CD4-positive, alpha-beta memory T cell (primary cell): ENCODE results near the gene ARSI. TPM values are rescaled to one million over a fixed set of nuclear protein-coding genes. Genes with fewer than 3 reads are reported as not detected.
A peak's percentile ranks its signal among the peaks of the same experiment; 100 is the strongest.

Experiments used
- CTCF ChIA-PET: fragments of 350-600 bp; sonication (Branson Sonifier 250); formaldehyde crosslinking; loops from one replicate; lab custom pipeline; 2021; ENCODE audit warnings: inconsistent platforms; ENCODE audit not compliant: partially characterized antibody; lab: Charles Lee
- POLR2A ChIA-PET: fragments of 350-600 bp; sonication (Branson Sonifier 250); formaldehyde crosslinking; loops from one replicate; lab custom pipeline; 2021; ENCODE audit not compliant: partially characterized antibody; lab: Charles Lee
- DNase-seq, 5 donors: peaks; one replicate each; pipeline versions ENCODE4 v3.0.0 to v3.0.0-alpha.2; 2020 to 2022; ENCODE audit warnings: mixed read lengths in 1 of 5
- H3K27ac ChIP-seq: one replicate; pipeline ENCODE4 v1.7.0; 2013; ENCODE audit warnings: low read depth, low read length
- H3K27me3 ChIP-seq: 2 replicates; pipeline ENCODE4 v1.7.0; 2013; ENCODE audit warnings: mild to moderate bottlenecking, low read length, moderate library complexity; ENCODE audit not compliant: insufficient read depth
- H3K36me3 ChIP-seq: 2 replicates; pipeline ENCODE4 v1.7.0; 2013; ENCODE audit warnings: mild to moderate bottlenecking, low read length, moderate library complexity; ENCODE audit not compliant: insufficient read depth
- H3K4me1 ChIP-seq: 2 replicates; pipeline ENCODE4 v1.7.0; 2013; ENCODE audit warnings: mild to moderate bottlenecking, low read length, moderate library complexity; ENCODE audit not compliant: insufficient read depth
- H3K4me3 ChIP-seq, 2 donors: one replicate each; pipeline ENCODE4 v1.7.0; 2013; ENCODE audit warnings: low read length in 2 of 2, mild to moderate bottlenecking in 1 of 2
- H3K9me3 ChIP-seq, 2 donors: one replicate each; pipeline ENCODE4 v1.7.0; 2013; ENCODE audit warnings: low read length in 2 of 2, control low read depth in 1 of 2; ENCODE audit not compliant: control insufficient read depth in 1 of 2
- H3K27ac Mint-ChIP-seq, 7 donors: one replicate each; pipeline ENCODE4 v1.8.0; 2020 to 2021; ENCODE audit warnings: mixed read lengths in 7 of 7, mild to moderate bottlenecking in 6 of 7, inconsistent platforms in 3 of 7, moderate library complexity in 3 of 7
- H3K27me3 Mint-ChIP-seq, 2 donors: one replicate each; pipeline ENCODE4 v1.8.0; 2020 to 2021; ENCODE audit warnings: mixed read lengths in 2 of 2
- H3K36me3 Mint-ChIP-seq, 2 donors: one replicate each; pipeline ENCODE4 v1.8.0; 2020 to 2021; ENCODE audit warnings: mixed read lengths in 2 of 2, inconsistent platforms in 1 of 2, mild to moderate bottlenecking in 1 of 2
- H3K4me1 Mint-ChIP-seq, 4 donors: one replicate each; pipeline ENCODE4 v1.8.0; 2020 to 2021; ENCODE audit warnings: mixed read lengths in 4 of 4, mild to moderate bottlenecking in 1 of 4
- H3K4me3 Mint-ChIP-seq, 8 donors: one replicate each; pipeline ENCODE4 v1.8.0; 2020 to 2021; ENCODE audit warnings: mixed read lengths in 8 of 8, mild to moderate bottlenecking in 7 of 8, moderate library complexity in 6 of 8, inconsistent platforms in 3 of 8
- H3K9me3 Mint-ChIP-seq, 8 donors: one replicate each; pipeline ENCODE4 v1.8.0; 2020 to 2021; ENCODE audit warnings: mixed read lengths in 8 of 8, mild to moderate bottlenecking in 5 of 8, inconsistent platforms in 3 of 8, moderate library complexity in 1 of 8
- intact Hi-C: fragments of 100-400 bp; cut with micrococcal nuclease; formaldehyde crosslinking; loops from one replicate; pipeline ENCODE4 v1.15.1; 2023
- polyA plus RNA-seq, 2 donors: library from polyadenylated mRNA; unstranded; fragments of 300-500 nt; fragmentation: Illumina TruSeq; gene quantifications; one replicate each; pipeline ENCODE4 v1.2.3, GENCODE V29; 2021
- total RNA-seq, 2 experiments: library from RNA; stranded (reverse); gene quantifications; one replicate each; pipeline ENCODE4 v1.2.3, GENCODE V29; 2021

Gene ARSI
- total and polyA plus RNA-seq, 4 experiments from 2014 or later: not detected

DNA sequence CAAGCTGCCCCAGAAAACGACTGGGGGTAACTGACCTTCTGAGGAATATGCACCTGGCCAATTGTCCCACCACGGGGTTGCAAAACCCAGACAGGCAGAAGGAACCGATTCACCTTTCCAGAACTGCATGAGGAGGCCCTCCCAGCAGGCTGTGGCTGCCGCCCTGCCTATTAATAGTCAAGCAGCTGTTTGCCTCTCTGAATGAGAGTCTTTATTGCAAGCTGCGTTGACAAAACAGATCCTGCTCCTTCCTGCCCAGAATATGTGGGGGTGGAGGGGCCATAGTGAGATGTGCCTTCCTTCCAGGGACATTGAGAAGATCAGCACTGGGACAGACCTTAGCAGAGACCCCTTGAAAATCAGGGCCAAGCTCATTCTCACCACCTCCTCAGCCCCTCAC, 36.5 kb upstream of the ARSI start:
- H3K27me3 Mint-ChIP-seq: no peaks in the 10 kb centered on the region
- H3K36me3 ChIP-seq: no peaks in the 10 kb centered on the region
- ChIA-PET POLR2A (no interaction called here), CTCF (interaction anchor here (2.3 kb wide), 1 partner anchor 11 kb away, joined by 12 read pairs; no protein-coding TSS in a partner anchor)
- no peaks in the 10 kb centered on the region for H3K36me3 Mint-ChIP-seq
- H3K4me3 ChIP-seq: no peak overlapping the region
- H3K9me3 ChIP-seq: no peaks in the 10 kb centered on the region
- H3K9me3 Mint-ChIP-seq: no peaks in the 10 kb centered on the region
- peaks cover 0 to 6% (median 2%) of the 10 kb centered on the region in 4 donors for H3K4me1 Mint-ChIP-seq
- no peak for DNase-seq
- no peaks in the 10 kb centered on the region for H3K4me1 ChIP-seq
- H3K4me3 Mint-ChIP-seq: no peak overlapping the region
- no peaks in the 10 kb centered on the region for H3K27me3 ChIP-seq
- no peak overlapping the region for H3K27ac Mint-ChIP-seq
- no peak overlapping the region for H3K27ac ChIP-seq
- intact Hi-C loops: no loop called here

DNA sequence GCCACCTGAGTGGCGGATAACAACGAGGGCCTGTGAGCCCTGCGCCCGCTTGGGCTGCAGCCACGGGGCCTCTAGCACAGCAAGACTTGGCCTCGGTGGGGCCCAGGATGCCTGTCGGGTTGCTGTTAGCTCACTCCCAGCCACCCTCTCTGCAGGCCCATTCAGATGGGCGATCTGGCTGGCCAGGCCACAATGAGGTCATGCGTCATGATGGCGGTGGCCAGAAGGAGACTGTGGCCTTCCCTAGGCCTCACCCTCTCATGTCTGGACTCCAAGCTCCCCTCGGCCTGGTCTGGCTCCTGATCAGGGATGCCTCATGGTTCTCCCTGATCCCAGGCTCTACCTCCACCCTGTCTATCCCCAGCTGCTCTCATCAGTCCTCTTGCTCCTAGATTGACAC, 35.8 kb upstream of the ARSI start:
- Histone ChIP-seq H3K4me1 (no peaks in the 10 kb centered on the region), H3K4me3 (no peak overlapping the region), H3K9me3 (no peaks in the 10 kb centered on the region), H3K27ac (no peak overlapping the region), H3K27me3 (no peaks in the 10 kb centered on the region), H3K36me3 (no peaks in the 10 kb centered on the region)
- peaks cover 0 to 6% (median 2%) of the 10 kb centered on the region in 4 donors for H3K4me1 Mint-ChIP-seq
- H3K36me3 Mint-ChIP-seq: no peaks in the 10 kb centered on the region
- intact Hi-C loops: no loop called here
- CTCF ChIA-PET: interaction anchor here (2.3 kb wide), 1 partner anchor 12 kb away, joined by 12 read pairs; no protein-coding TSS in a partner anchor
- DNase-seq: no peak
- H3K4me3 Mint-ChIP-seq: no peak overlapping the region
- POLR2A ChIA-PET: no interaction called here
- no peaks in the 10 kb centered on the region for H3K9me3 Mint-ChIP-seq
- H3K27me3 Mint-ChIP-seq: no peaks in the 10 kb centered on the region
- H3K27ac Mint-ChIP-seq: peak overlapping the region in 1 of 7 donors; percentile 75

DNA sequence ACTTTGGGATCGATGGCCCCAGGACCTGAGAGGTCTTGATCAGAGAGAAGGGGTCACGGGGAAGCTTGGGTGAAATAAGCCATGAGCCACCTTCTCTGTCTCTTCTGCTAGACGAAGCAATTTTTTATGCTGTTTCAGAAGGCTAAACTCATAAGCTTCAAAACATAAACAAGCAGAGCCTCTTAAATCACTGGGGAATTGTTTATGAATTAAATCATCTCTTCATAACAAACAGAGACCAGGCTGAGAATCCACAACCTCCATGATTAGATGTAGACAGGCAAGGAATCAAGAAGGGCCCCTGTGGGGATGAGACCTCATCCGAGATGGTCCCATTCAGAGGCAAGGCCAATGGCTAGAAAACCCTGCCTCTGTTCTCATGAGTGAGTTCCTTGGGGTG, 33.1 kb upstream of the ARSI start:
- intact Hi-C loops: no loop called here
- H3K27ac Mint-ChIP-seq: no peak overlapping the region
- Histone ChIP-seq H3K9me3 (no peaks in the 10 kb centered on the region), H3K4me3 (no peak overlapping the region), H3K4me1 (no peaks in the 10 kb centered on the region), H3K27me3 (no peaks in the 10 kb centered on the region), H3K27ac (no peak overlapping the region), H3K36me3 (no peaks in the 10 kb centered on the region)
- no peak for DNase-seq
- no peaks in the 10 kb centered on the region for H3K36me3 Mint-ChIP-seq
- no peak overlapping the region for H3K4me3 Mint-ChIP-seq
- POLR2A ChIA-PET: no interaction called here
- CTCF ChIA-PET: interaction anchor here (0.6 to 1.2 kb wide), 2 partner anchors 15 to 1348 kb away, joined by 4 to 6 read pairs; no protein-coding TSS in a partner anchor
- H3K4me1 Mint-ChIP-seq: no peaks in the 10 kb centered on the region
- H3K9me3 Mint-ChIP-seq: no peaks in the 10 kb centered on the region
- no peaks in the 10 kb centered on the region for H3K27me3 Mint-ChIP-seq

DNA sequence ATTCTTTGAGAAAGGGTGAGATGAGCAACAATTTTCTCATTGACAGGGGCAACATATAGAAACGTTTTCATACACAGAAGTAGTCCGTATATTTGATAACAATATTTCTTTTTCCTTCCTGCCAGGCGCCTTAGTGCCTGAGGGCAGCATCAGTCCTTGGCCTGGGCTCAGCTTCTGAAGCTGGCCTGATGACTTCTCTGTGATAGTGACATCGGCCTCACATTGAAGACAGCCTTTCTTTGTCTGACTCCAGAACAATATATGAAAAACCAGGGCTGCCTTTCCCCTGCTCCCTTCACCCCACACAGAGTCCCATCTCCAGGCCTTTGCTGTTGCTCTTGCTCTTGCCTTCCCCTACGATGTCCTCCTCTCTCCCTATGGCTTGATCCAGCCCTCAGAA, 30.7 kb upstream of the ARSI start:
- H3K27ac Mint-ChIP-seq: no peak overlapping the region
- intact Hi-C loops: no loop called here

DNA sequence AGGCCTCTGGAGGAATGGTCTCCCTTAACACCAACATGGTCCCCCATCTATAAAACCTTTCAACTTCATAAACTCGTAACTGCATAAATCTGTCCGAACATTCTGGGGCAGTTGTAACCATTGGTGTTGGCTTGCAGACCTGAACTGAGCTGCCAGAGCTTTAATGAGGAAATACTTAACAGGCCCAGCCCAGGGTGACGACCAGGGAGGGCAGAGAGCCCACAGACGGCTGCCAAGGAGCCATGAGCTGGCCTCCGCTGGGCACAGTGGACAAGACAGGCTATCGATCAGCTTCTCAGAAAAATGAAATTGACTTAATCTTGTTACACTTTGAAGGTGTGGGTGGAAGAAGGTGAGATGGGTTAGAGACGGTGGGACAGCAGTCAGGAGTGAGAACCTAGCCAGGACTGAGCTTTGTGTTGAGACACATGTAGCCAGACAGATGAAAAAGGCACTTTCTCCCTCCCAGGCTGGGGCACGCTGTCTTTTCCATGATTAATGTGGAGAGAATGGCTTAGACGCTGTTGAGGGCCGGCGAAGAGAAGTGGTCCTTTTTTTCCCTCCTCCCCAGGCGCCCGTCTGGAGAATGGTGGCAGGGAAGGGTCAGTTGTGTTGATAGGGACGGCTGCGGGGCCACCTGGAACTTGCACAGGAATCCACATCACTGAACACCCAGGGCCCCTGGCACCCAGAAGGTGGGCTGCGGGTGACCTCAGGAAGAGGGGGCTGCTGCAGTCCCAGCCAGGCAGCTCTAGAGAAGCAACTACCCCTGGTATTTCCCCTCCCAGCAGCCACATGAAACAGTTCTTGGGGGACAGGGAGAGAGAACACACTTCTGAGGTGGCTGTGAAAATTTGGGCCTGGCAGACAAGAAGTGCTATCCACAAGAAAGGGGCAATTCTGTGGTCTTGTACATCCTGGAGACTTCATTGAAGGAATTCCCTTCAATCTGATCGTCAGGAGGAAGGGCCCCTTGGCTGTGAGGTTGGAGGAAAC, 27.5 kb upstream of the ARSI start:
- H3K4me1 Mint-ChIP-seq: no peaks in the 10 kb centered on the region
- POLR2A ChIA-PET: no interaction called here
- no peaks in the 10 kb centered on the region for H3K9me3 Mint-ChIP-seq
- Histone ChIP-seq H3K27me3 (no peaks in the 10 kb centered on the region), H3K27ac (no peak overlapping the region), H3K4me1 (no peaks in the 10 kb centered on the region), H3K9me3 (no peaks in the 10 kb centered on the region), H3K36me3 (no peaks in the 10 kb centered on the region), H3K4me3 (no peak overlapping the region)
- H3K27ac Mint-ChIP-seq: no peak overlapping the region
- DNase-seq: no peak
- no peaks in the 10 kb centered on the region for H3K36me3 Mint-ChIP-seq
- H3K27me3 Mint-ChIP-seq: peaks cover 3 to 4% of the 10 kb centered on the region in 2 donors
- intact Hi-C loops: no loop called here
- CTCF ChIA-PET: no interaction called here
- no peak overlapping the region for H3K4me3 Mint-ChIP-seq

More for the DNA sequence above, 30.7 kb upstream of the ARSI start:
- Histone ChIP-seq H3K27ac (no peak overlapping the region), H3K27me3 (no peaks in the 10 kb centered on the region), H3K9me3 (no peaks in the 10 kb centered on the region), H3K4me1 (no peaks in the 10 kb centered on the region), H3K4me3 (no peak overlapping the region), H3K36me3 (no peaks in the 10 kb centered on the region)
- no peak for DNase-seq
- ChIA-PET POLR2A (no interaction called here), CTCF (interaction anchor here (1.5 kb wide), 1 partner anchor 17 kb away, joined by 4 read pairs; no protein-coding TSS in a partner anchor)
- Mint-ChIP-seq H3K4me1 (no peaks in the 10 kb centered on the region), H3K36me3 (no peaks in the 10 kb centered on the region), H3K9me3 (no peaks in the 10 kb centered on the region), H3K4me3 (no peak overlapping the region), H3K27me3 (peaks cover 0 to 3% of the 10 kb centered on the region in 2 donors)

DNA sequence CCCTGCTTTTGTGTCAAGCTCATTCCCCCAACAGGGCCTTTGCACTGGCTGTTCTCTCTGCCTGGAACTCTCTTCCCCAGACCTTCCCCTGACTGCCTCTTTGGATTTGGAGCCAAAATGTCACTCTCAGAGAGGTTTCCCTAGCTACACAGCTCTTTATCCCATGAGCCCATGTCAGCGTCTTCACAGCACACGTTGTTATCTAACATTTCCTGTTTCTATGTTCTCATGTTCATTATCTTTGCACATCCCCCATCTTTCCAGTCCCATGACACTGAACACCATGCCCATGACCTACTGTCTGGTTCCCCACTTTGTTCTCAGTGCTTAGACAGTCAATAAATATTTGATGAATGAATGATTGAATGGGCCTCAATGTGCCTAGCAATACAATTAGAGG, 26.3 kb upstream of the ARSI start:
- Histone ChIP-seq H3K9me3 (no peaks in the 10 kb centered on the region), H3K36me3 (no peaks in the 10 kb centered on the region), H3K4me3 (no peak overlapping the region), H3K27me3 (no peaks in the 10 kb centered on the region), H3K4me1 (no peaks in the 10 kb centered on the region), H3K27ac (no peak overlapping the region)
- Mint-ChIP-seq H3K9me3 (no peaks in the 10 kb centered on the region), H3K36me3 (no peaks in the 10 kb centered on the region), H3K27ac (peak overlapping the region in 2 of 7 donors; percentile 8 to 39), H3K4me1 (no peaks in the 10 kb centered on the region), H3K27me3 (peaks cover 3 to 4% of the 10 kb centered on the region in 2 donors), H3K4me3 (no peak overlapping the region)
- ChIA-PET CTCF (no interaction called here), POLR2A (no interaction called here)
- intact Hi-C loops: no loop called here
- no peak for DNase-seq

DNA sequence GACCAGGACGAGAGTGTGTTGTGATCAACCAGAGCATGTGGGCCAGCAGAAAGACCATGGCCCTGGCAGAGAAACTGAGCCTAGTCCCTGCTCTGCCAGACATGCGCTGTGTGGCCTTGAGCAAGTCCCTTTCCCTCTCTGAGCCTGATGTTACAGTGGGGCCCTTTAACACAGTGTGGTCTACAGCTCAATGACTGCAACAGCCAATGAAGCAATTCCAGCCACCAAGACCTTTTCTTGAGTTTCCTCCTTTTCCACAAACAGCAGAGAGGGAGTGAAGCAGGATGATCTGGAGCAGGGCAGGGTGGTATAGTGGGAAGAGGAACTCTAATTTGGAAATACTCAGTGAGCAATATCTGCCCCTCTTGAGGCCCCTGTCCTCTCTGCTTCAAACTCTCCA, 25.8 kb upstream of the ARSI start:
- H3K27me3 ChIP-seq: no peaks in the 10 kb centered on the region
- CTCF ChIA-PET: no interaction called here

More for the DNA sequence above, 25.8 kb upstream of the ARSI start:
- Histone ChIP-seq H3K4me3 (no peak overlapping the region), H3K9me3 (no peaks in the 10 kb centered on the region), H3K36me3 (no peaks in the 10 kb centered on the region), H3K4me1 (no peaks in the 10 kb centered on the region), H3K27ac (no peak overlapping the region)
- Mint-ChIP-seq H3K4me3 (no peak overlapping the region), H3K9me3 (no peaks in the 10 kb centered on the region), H3K27me3 (peaks cover 3 to 4% of the 10 kb centered on the region in 2 donors), H3K27ac (no peak overlapping the region), H3K4me1 (no peaks in the 10 kb centered on the region), H3K36me3 (no peaks in the 10 kb centered on the region)
- POLR2A ChIA-PET: no interaction called here
- intact Hi-C loops: no loop called here
- DNase-seq: no peak
